Gastrocnemius medialis (tissue), 4 donors: Measurements from ENCODE around the gene TFG. TPM values are rescaled to one million over a fixed set of nuclear protein-coding genes. Genes with fewer than 3 reads are reported as not detected.

Experiments used
- ATAC-seq, 2 donors: fragments of 150-250 bp; one replicate each; pipeline ENCODE4 v1.9.1; 2016
- DNase-seq, 2 donors: peaks; one replicate each; pipeline ENCODE4 v3.0.0-alpha.2; 2019
- H3K27ac ChIP-seq, 4 donors: fragments of 200-600 bp; sonication (generic); 1 replicate in 1 of 4; 2 replicates in 3 of 4; pipeline ENCODE4 v1.5.1; 2016 to 2018; ENCODE audit warnings: mild to moderate bottlenecking in 2 of 4, moderate library complexity in 1 of 4
- H3K27me3 ChIP-seq, 3 donors: fragments of 200-600 bp; sonication (generic) in 2 of 3; 1 replicate in 1 of 3; 2 replicates in 2 of 3; pipeline versions ENCODE4 v1.5.1 to v1.6.0; 2016 to 2019; ENCODE audit warnings: mild to moderate bottlenecking in 1 of 3, moderate library complexity in 1 of 3
- H3K36me3 ChIP-seq, 2 donors: fragments of 200-600 bp; sonication (generic) in 1 of 2; one replicate each; pipeline ENCODE4 v1.5.1; 2017 to 2018
- H3K4me1 ChIP-seq, 2 donors: fragments of 200-600 bp; sonication (generic) in 1 of 2; one replicate each; pipeline ENCODE4 v1.5.1; 2016 to 2017; ENCODE audit warnings: mild to moderate bottlenecking in 2 of 2
- H3K4me3 ChIP-seq, 4 donors: fragments of 200-600 bp; sonication (generic) in 3 of 4; 1 replicate in 1 of 4; 2 replicates in 3 of 4; pipeline ENCODE4 v1.5.1; 2016 to 2019; ENCODE audit warnings: mild to moderate bottlenecking in 2 of 4
- H3K9me3 ChIP-seq, 3 donors: fragments of 200-600 bp; sonication (generic) in 2 of 3; 1 replicate in 1 of 3; 2 replicates in 2 of 3; pipeline ENCODE4 v1.5.1; 2016 to 2019
- POLR2A ChIP-seq, 2 donors: fragments of 450-650 bp; IDR thresholded peaks; one replicate each; pipeline ENCODE4 v1.6.1; 2017; ENCODE audit warnings: antibody characterized with exemption in 2 of 2, mild to moderate bottlenecking in 2 of 2, moderate library complexity in 2 of 2
- in situ Hi-C, 4 donors: fragments of 200-750 bp; cut with MboI; loops; one replicate each; pipeline versions ENCODE4 v1.15.0 to v1.8.0; 2017; ENCODE audit warnings: low sequenced_read_pairs in 4 of 4
- intact Hi-C: fragments of 100-400 bp; cut with DNase I; formaldehyde crosslinking; loops from one replicate; pipeline ENCODE4 v1.15.1; 2023; ENCODE audit warnings: low total_unique reads
- total RNA-seq, 4 donors: library from RNA; depleted of rRNA; stranded (reverse); fragments of >200 nt; gene quantifications; one replicate each; pipeline versions ENCODE4 v1.1.0 to v1.2.3, GENCODE V29; 2016
- TF ChIP-seq, protein P1 (sequence below), 5 experiments: fragments of 450-650 bp in 3 of 5; fragments of 200-600 bp in 2 of 5; sonication (generic) in 2 of 5; IDR thresholded peaks in 4 of 5; conservative IDR thresholded peaks in 1 of 5; 1 replicate in 4 of 5; 2 replicates in 1 of 5; pipeline ENCODE4 v1.5.1; 2016 to 2019; ENCODE audit warnings: antibody characterized with exemption in 5 of 5, mild to moderate bottlenecking in 3 of 5, moderate library complexity in 3 of 5

Gene TFG
- total RNA-seq, 4 donors from 2014 or later = 57.2 to 77.9 (median 67.3) TPM

DNA sequence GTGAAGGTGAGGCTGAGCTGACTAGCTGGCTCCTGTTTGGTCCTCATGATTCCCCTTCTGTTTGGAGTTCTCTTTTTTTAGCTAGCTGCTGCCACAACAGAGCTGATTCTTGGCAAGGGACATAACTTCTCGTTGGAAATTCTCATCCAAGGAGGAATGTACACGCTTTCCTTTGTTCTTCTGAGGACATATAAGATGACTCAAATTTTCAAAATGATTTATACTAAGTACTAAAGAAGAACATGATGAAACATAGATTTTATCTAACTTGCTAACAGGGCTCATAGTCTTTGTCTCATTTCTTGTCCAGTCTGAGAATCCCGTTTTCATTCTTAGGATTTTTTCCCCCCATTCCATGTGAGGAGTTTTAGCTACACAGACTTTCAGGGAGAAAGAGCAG lies 2.9 kb upstream of the TFG start:
- no peaks in the 10 kb centered on the region for H3K36me3 ChIP-seq
- H3K27me3 ChIP-seq = no peaks in the 10 kb centered on the region
- H3K27ac ChIP-seq = no peak overlapping the region
- H3K9me3 ChIP-seq = no peaks in the 10 kb centered on the region
- in situ Hi-C loops (loop anchor here in 1 of 4 donors (25.0 kb wide), 1 partner anchor 894 kb away; the partner anchor contains the start of gene CMSS1), intact Hi-C loops (loop anchor here (5.0 kb wide), 3 partner anchors 304 to 981 kb away; partner anchors contain the start of genes LNP1, RPL24, SENP7 and TOMM70)
- TF ChIP-seq, protein P1, sequence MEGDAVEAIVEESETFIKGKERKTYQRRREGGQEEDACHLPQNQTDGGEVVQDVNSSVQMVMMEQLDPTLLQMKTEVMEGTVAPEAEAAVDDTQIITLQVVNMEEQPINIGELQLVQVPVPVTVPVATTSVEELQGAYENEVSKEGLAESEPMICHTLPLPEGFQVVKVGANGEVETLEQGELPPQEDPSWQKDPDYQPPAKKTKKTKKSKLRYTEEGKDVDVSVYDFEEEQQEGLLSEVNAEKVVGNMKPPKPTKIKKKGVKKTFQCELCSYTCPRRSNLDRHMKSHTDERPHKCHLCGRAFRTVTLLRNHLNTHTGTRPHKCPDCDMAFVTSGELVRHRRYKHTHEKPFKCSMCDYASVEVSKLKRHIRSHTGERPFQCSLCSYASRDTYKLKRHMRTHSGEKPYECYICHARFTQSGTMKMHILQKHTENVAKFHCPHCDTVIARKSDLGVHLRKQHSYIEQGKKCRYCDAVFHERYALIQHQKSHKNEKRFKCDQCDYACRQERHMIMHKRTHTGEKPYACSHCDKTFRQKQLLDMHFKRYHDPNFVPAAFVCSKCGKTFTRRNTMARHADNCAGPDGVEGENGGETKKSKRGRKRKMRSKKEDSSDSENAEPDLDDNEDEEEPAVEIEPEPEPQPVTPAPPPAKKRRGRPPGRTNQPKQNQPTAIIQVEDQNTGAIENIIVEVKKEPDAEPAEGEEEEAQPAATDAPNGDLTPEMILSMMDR (IDR thresholded peaks at IDR 0.05 in 4 of 5, conservative IDR thresholded peaks at IDR 0.05 in 1 of 5) = no peak
- TF ChIP-seq POLR2A (IDR thresholded peaks at IDR 0.05) = no peak
- DNase-seq (no peak), ATAC-seq (no peak)
- H3K4me1 ChIP-seq = peaks cover 8 to 16% of the 10 kb centered on the region in 2 donors
- H3K4me3 ChIP-seq = no peak overlapping the region

DNA sequence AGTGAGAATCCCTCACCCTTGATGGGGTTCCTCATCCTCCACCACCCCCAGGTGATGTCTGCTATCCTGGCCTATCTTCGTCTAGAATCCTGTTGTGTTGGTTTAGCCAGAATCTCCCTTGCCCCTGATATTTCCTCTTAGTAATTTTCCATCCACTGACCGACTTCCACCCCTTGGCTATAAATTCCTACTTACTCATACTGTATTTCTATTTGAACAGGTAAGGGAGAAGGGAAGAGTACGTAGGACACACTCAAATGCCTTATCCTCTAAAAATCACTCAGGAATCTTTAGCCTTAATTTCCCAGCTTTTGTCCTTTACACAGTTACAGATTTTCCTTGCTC lies 678 bp upstream of the TFG start:
- no peak for ATAC-seq
- intact Hi-C loops = loop anchor here (5.0 kb wide), 3 partner anchors 306 to 979 kb away; partner anchors contain the start of genes LNP1, RPL24, SENP7 and TOMM70
- no peak for TF ChIP-seq POLR2A (IDR thresholded peaks at IDR 0.05)
- TF ChIP-seq, protein P1 (IDR thresholded peaks at IDR 0.05 in 4 of 5, conservative IDR thresholded peaks at IDR 0.05 in 1 of 5) = no peak
- in situ Hi-C loops = loop anchor here in 1 of 4 donors (25.0 kb wide), 1 partner anchor 896 kb away; the partner anchor contains the start of gene CMSS1
- Histone ChIP-seq H3K27me3 (no peaks in the 10 kb centered on the region), H3K4me1 (peaks cover 18 to 24% of the 10 kb centered on the region in 2 donors), H3K9me3 (no peaks in the 10 kb centered on the region), H3K4me3 (peak overlapping the region; percentile 52 to 97 (median 78)), H3K36me3 (no peaks in the 10 kb centered on the region), H3K27ac (peak overlapping the region; percentile 92 to 99 (median 96))
- no peak for DNase-seq

DNA sequence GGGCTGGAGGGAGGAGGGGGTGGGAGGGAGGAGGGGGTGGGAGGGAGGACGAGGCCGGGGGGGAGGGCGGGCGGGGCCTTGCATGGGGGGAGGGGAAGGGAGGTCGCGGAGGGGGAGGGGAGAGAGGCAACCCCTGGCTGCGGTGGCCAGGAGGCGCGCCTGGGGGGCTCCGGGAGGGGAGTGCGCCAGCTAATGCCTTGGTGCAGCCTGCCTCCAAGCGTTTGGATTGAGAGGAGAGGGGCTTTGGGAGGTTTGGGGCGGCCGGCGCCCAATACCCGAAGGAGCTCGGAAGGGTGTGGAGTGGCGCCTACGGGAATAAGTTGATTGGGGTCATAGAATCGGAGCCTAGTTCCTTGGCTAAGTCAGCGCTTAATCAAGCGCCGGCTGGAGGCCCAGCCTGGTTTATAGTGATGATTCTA lies 557 bp downstream of the TFG start:
- H3K36me3 ChIP-seq = no peaks in the 10 kb centered on the region
- H3K27me3 ChIP-seq = no peaks in the 10 kb centered on the region
- ATAC-seq (peak; percentile 6 to 8), DNase-seq (peak in 1 of 2 donors; percentile 22)
- no peaks in the 10 kb centered on the region for H3K9me3 ChIP-seq
- in situ Hi-C loops (loop anchor here in 1 of 4 donors (25.0 kb wide), 1 partner anchor 898 kb away; the partner anchor contains the start of gene CMSS1), intact Hi-C loops (loop anchor here (5.0 kb wide), 3 partner anchors 308 to 977 kb away; partner anchors contain the start of genes LNP1, RPL24, SENP7 and TOMM70)
- TF ChIP-seq POLR2A (IDR thresholded peaks at IDR 0.05) = no peak
- TF ChIP-seq, protein P1 (IDR thresholded peaks at IDR 0.05 in 4 of 5, conservative IDR thresholded peaks at IDR 0.05 in 1 of 5) = no peak
- peaks cover 18 to 26% of the 10 kb centered on the region in 2 donors for H3K4me1 ChIP-seq
- H3K27ac ChIP-seq = peak overlapping the region; percentile 92 to 99 (median 96)
- H3K4me3 ChIP-seq = peak overlapping the region; percentile 73 to 97 (median 86)

DNA sequence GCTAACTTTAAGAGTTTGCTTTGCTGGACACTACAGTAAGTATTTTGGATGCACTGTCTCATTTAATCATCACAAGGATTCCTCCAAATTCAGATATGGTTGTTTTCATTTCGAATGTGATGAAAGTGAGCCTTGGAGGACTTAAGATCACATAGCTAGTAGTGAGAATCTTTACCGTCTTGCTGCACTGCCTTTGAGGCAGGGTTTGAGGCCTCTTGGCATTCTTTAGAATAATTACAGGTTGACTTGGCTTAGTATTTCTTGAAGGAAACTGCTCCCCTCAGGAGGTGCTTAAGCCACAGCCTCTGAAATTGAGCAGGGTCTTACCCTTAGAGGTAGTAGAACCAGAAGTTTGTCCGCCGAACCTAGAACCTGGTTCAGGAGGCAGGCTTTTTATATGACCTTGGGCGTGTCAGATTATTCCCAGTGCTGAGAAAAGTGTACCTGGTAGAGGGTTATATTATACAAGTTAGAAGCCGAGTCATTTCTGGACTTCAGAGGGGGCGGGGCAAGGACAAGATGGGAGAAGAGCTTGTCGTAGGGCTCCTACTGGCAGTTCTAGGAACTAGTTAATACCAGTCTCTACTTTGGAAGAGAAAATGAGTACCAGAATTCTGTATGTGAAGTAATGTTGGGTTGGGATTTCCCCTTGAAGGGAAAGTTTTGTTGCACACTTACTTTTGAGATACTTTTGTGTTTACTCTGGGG lies 1.1 kb downstream of the TFG start:
- Histone ChIP-seq H3K36me3 (no peaks in the 10 kb centered on the region), H3K27ac (peak overlapping the region; percentile 92 to 99 (median 96)), H3K4me3 (peak overlapping the region; percentile 73 to 97 (median 86)), H3K4me1 (peaks cover 18 to 28% of the 10 kb centered on the region in 2 donors), H3K27me3 (no peaks in the 10 kb centered on the region), H3K9me3 (no peaks in the 10 kb centered on the region)
- DNase-seq = peak in 1 of 2 donors; percentile 23
- intact Hi-C loops = no loop called here
- in situ Hi-C loops = loop anchor here in 1 of 4 donors (25.0 kb wide), 1 partner anchor 898 kb away; the partner anchor contains the start of gene CMSS1
- no peak for TF ChIP-seq POLR2A (IDR thresholded peaks at IDR 0.05)
- TF ChIP-seq, protein P1 (IDR thresholded peaks at IDR 0.05 in 4 of 5, conservative IDR thresholded peaks at IDR 0.05 in 1 of 5) = peak in 2 of 5 experiments; percentile 5 to 9
- ATAC-seq = no peak
